Stimulated activated effector memory CD8-positive, alpha-beta T cell treated with anti-CD3 and anti-CD28 coated beads, Interleukin-12 subunit alpha, Interleukin-12 subunit beta, amount 100 ng/mL, for 72 hours (primary cell): Measurements from ENCODE around the gene ZNF3.
"Not testable (repeated sequence)": the region's sequence is repeated elsewhere in the genome, so short reads cannot be mapped to it uniquely, and the experiment has no call there.

Source experiments
- ATAC-seq: fragments of 150-1000 bp; cut with Tn5 transposase; 2 replicates; pipeline ENCODE4 v1.10.0; 2021
- DNase-seq, 2 donors: peaks; one replicate each; pipeline ENCODE4 v3.0.0; 2021 to 2022; ENCODE audit warnings: low spot score in 2 of 2
- H3K27ac Mint-ChIP-seq: one replicate; pipeline ENCODE4 v1.8.0; 2022; ENCODE audit warnings: mild to moderate bottlenecking, mixed read lengths
- H3K36me3 Mint-ChIP-seq: one replicate; pipeline ENCODE4 v1.8.0; 2022; ENCODE audit warnings: mild to moderate bottlenecking, mixed read lengths
- H3K4me1 Mint-ChIP-seq: one replicate; pipeline ENCODE4 v1.8.0; 2022; ENCODE audit warnings: mixed read lengths
- H3K4me3 Mint-ChIP-seq: one replicate; pipeline ENCODE4 v1.8.0; 2022; ENCODE audit warnings: mild to moderate bottlenecking, mixed read lengths
- H3K9me3 Mint-ChIP-seq: one replicate; pipeline ENCODE4 v1.8.0; 2022; ENCODE audit warnings: mixed read lengths

ZNF3 gene

GRCh38 chr7:100081535-100082102 is at the start of gene ZNF3:
ZNF3 (minus strand) TSS chr7:100081723; CDS start chr7:100077357, 4,366 bp downstream.
- peak within 1 kb of the TSS; percentile 95 for H3K27ac Mint-ChIP-seq
- DNase-seq: peak; percentile 99 to 100
- peak within 1 kb of the TSS; percentile 83 for H3K4me3 Mint-ChIP-seq
- H3K4me1 Mint-ChIP-seq: peaks cover 38% of the 10 kb centered on the region
- H3K36me3 Mint-ChIP-seq: peaks cover 70% of the 10 kb centered on the region
- no peaks in the 10 kb centered on the region for H3K9me3 Mint-ChIP-seq
- ATAC-seq: peak; percentile 92

- H3K27ac Mint-ChIP-seq: no peak overlapping the region
- ATAC-seq: peak; percentile 23
Measured at GRCh38 chr7:100130608-100131453, 49.3 kb upstream of the ZNF3 start.

GRCh38 chr7:100130220-100130607 is 48.7 kb upstream of the ZNF3 start:
- not testable (repeated sequence) for H3K27ac Mint-ChIP-seq, H3K4me3 Mint-ChIP-seq, ATAC-seq, H3K9me3 Mint-ChIP-seq, DNase-seq
- Mint-ChIP-seq H3K4me1 (peaks cover 18% of the 10 kb centered on the region), H3K36me3 (peaks cover 23% of the 10 kb centered on the region)

More at GRCh38 chr7:100130608-100131453, 49.3 kb upstream of the ZNF3 start:
- H3K36me3 Mint-ChIP-seq: peaks cover 21% of the 10 kb centered on the region
- peaks cover 18% of the 10 kb centered on the region for H3K4me1 Mint-ChIP-seq
- peak overlapping the region; percentile 58 for H3K4me3 Mint-ChIP-seq
- peak; percentile 93 to 96 for DNase-seq
- no peaks in the 10 kb centered on the region for H3K9me3 Mint-ChIP-seq

GRCh38 chr7:100128637-100128963 is 47.1 kb upstream of the ZNF3 start:
- Mint-ChIP-seq H3K9me3 (no peaks in the 10 kb centered on the region), H3K4me1 (peaks cover 26% of the 10 kb centered on the region), H3K27ac (no peak overlapping the region), H3K36me3 (peaks cover 23% of the 10 kb centered on the region), H3K4me3 (peak overlapping the region; percentile 95)
- ATAC-seq (no peak), DNase-seq (no peak)

GRCh38 chr7:100127866-100128636 is 46.5 kb upstream of the ZNF3 start:
- peak overlapping the region; percentile 61 for H3K27ac Mint-ChIP-seq
- H3K36me3 Mint-ChIP-seq: peaks cover 29% of the 10 kb centered on the region
- peaks cover 26% of the 10 kb centered on the region for H3K4me1 Mint-ChIP-seq
- no peaks in the 10 kb centered on the region for H3K9me3 Mint-ChIP-seq
- H3K4me3 Mint-ChIP-seq: peak overlapping the region; percentile 95
- DNase-seq (peak in 1 of 2 donors; percentile 63), ATAC-seq (peak; percentile 9)

- peaks cover 26% of the 10 kb centered on the region for H3K4me1 Mint-ChIP-seq
- H3K36me3 Mint-ChIP-seq: peaks cover 37% of the 10 kb centered on the region
- peak within 1 kb of the TSS; percentile 95 for H3K4me3 Mint-ChIP-seq
- peak within 1 kb of the TSS; percentile 96 for H3K27ac Mint-ChIP-seq
- no peaks in the 10 kb centered on the region for H3K9me3 Mint-ChIP-seq
- ATAC-seq: peak; percentile 89
- DNase-seq: peak; percentile 85 to 98
Measured at GRCh38 chr7:100126931-100127865, 45.7 kb upstream of the ZNF3 start, which contains the start of gene MBLAC1. MBLAC1 (plus strand) TSS chr7:100126967; CDS start chr7:100127396, 429 bp downstream.

- ATAC-seq: no peak
- peak overlapping the region; percentile 96 for H3K27ac Mint-ChIP-seq
- DNase-seq: no peak
- H3K9me3 Mint-ChIP-seq: no peaks in the 10 kb centered on the region
- peak overlapping the region; percentile 95 for H3K4me3 Mint-ChIP-seq
- peaks cover 20% of the 10 kb centered on the region for H3K4me1 Mint-ChIP-seq
- H3K36me3 Mint-ChIP-seq: peaks cover 37% of the 10 kb centered on the region
Measured at GRCh38 chr7:100126239-100126930, 44.9 kb upstream of the ZNF3 start.

GRCh38 chr7:100124301-100125230 is 43.0 kb upstream of the ZNF3 start:
- Mint-ChIP-seq H3K4me3 (peak overlapping the region; percentile 95), H3K4me1 (peaks cover 28% of the 10 kb centered on the region), H3K27ac (peak overlapping the region; percentile 96), H3K36me3 (peaks cover 35% of the 10 kb centered on the region), H3K9me3 (no peaks in the 10 kb centered on the region)
- DNase-seq (no peak), ATAC-seq (no peak)

GRCh38 chr7:100122568-100122967 is 41.0 kb upstream of the ZNF3 start:
- Mint-ChIP-seq H3K27ac (peak overlapping the region; percentile 72), H3K4me3 (no peak overlapping the region), H3K36me3 (peaks cover 46% of the 10 kb centered on the region), H3K4me1 (peaks cover 29% of the 10 kb centered on the region), H3K9me3 (no peaks in the 10 kb centered on the region)
- DNase-seq: no peak
- no peak for ATAC-seq

- H3K4me3 Mint-ChIP-seq: no peak overlapping the region
- no peak overlapping the region for H3K27ac Mint-ChIP-seq
Measured at GRCh38 chr7:100122067-100122466, 40.5 kb upstream of the ZNF3 start.

GRCh38 chr7:100120733-100121036 is 39.2 kb upstream of the ZNF3 start:
- H3K4me1 Mint-ChIP-seq: peaks cover 36% of the 10 kb centered on the region

More at GRCh38 chr7:100122067-100122466, 40.5 kb upstream of the ZNF3 start:
- Mint-ChIP-seq H3K36me3 (peaks cover 43% of the 10 kb centered on the region), H3K9me3 (no peaks in the 10 kb centered on the region), H3K4me1 (peaks cover 29% of the 10 kb centered on the region)
- no peak for ATAC-seq
- no peak for DNase-seq

GRCh38 chr7:100119970-100120732 is 38.6 kb upstream of the ZNF3 start:
- Mint-ChIP-seq H3K27ac (peak overlapping the region; percentile 100), H3K4me1 (peaks cover 36% of the 10 kb centered on the region), H3K9me3 (no peaks in the 10 kb centered on the region), H3K36me3 (peaks cover 29% of the 10 kb centered on the region), H3K4me3 (peak overlapping the region; percentile 97)
- peak in 1 of 2 donors; percentile 49 for DNase-seq
- peak; percentile 77 for ATAC-seq

More at GRCh38 chr7:100120733-100121036, 39.2 kb upstream of the ZNF3 start:
- ATAC-seq (no peak), DNase-seq (no peak)
- Mint-ChIP-seq H3K27ac (peak overlapping the region; percentile 100), H3K9me3 (no peaks in the 10 kb centered on the region), H3K4me3 (peak overlapping the region; percentile 97), H3K36me3 (peaks cover 30% of the 10 kb centered on the region)
